ENCODE results near the gene ZNF652.

DNA sequence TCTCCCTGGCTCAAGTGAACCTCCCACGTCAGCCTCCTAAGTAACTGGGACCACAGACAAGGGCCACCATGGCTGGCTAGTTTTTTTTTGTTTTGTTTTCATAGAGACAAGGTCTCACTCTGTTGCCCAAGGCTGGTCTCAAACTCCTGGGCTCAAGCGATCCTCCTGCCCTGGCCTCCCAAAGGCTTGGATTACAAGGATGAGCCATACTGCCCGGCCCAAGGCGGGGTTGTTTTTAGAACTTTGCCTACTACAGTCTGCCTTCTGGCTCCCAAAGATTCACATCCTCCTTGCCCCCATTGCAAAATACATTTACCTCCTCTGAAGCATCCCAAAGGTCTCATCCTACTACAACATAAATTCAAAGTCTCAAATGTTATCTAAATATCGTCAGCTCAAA, 82.0 kb downstream of the ZNF652 start:
- TF ChIP-seq GATA2 (IDR thresholded peaks at IDR 0.05; ENCODE audit: low read depth, low read length), result no peak
- no peak for TF ChIP-seq GATA3 (IDR thresholded peaks at IDR 0.05; ENCODE audit: low read depth, low read length)
